ENCODE results near the gene HMGXB4. TPM values are rescaled to one million over a fixed set of nuclear protein-coding genes. Genes with fewer than 3 reads are reported as not detected.

The HMGXB4 gene
- total and polyA plus RNA-seq, 12 donors, result 5.4 to 26.1 (median 19.8) TPM

DNA sequence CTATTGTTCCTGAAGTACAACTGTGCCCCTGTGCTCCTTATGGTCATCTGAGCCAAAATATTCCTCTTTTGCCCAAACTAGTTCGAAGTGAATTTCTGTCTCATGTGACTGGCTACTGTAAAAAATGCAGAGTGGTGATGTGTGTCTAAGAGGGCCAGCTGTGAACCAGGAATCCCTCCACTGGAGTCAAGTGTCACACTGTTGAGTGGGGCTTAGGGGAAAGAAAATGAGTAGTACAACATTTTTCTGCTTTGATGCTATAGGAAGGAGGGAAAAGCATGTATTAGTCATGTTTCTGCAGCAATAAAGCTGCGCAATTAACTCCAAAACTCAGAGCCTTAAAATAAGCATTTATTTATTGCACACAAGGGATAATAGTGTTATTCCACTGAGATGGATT lies 39.8 kb upstream of the HMGXB4 start:
- no peak overlapping the region for H3K27ac ChIP-seq
- 80 to 91% (median 83%) methylated on average over 2 of the region's 2 CpGs for WGBS, 4 donors
- no peaks in the 10 kb centered on the region for H3K27me3 ChIP-seq
- H3K9me3 ChIP-seq (replicated peaks in 1 of 3), result no peaks in the 10 kb centered on the region
- no peaks in the 10 kb centered on the region for H3K4me1 ChIP-seq (replicated peaks in 1 of 2)
- intact Hi-C loops (cut with DNase I), result no loop called here
- H3K4me3 ChIP-seq, result no peak overlapping the region
- no peaks in the 10 kb centered on the region for H3K36me3 ChIP-seq (replicated peaks in 1 of 2)
- no peak for DNase-seq
- TF ChIP-seq POLR2A (IDR thresholded peaks at IDR 0.05), result no peak
- TF ChIP-seq, protein P1, sequence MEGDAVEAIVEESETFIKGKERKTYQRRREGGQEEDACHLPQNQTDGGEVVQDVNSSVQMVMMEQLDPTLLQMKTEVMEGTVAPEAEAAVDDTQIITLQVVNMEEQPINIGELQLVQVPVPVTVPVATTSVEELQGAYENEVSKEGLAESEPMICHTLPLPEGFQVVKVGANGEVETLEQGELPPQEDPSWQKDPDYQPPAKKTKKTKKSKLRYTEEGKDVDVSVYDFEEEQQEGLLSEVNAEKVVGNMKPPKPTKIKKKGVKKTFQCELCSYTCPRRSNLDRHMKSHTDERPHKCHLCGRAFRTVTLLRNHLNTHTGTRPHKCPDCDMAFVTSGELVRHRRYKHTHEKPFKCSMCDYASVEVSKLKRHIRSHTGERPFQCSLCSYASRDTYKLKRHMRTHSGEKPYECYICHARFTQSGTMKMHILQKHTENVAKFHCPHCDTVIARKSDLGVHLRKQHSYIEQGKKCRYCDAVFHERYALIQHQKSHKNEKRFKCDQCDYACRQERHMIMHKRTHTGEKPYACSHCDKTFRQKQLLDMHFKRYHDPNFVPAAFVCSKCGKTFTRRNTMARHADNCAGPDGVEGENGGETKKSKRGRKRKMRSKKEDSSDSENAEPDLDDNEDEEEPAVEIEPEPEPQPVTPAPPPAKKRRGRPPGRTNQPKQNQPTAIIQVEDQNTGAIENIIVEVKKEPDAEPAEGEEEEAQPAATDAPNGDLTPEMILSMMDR (IDR thresholded peaks at IDR 0.05), result no peak

DNA sequence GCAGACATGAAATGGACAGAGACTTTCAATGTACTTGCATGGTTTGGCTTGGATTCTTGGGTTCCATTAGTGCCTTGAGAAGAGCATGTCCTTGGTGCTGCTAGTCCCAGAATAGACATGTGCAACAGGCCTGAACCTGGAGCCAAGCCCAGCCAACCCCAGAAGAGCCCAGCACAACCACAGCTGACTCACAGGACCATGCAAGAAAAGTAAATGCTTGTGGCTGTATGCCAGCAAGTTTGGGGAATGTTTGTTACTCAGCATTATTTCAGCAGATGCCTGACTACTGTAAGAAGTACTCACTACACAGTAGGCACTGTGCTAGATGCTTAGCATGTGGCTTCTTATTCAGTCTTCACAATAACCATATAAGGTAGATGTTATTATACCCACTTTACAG lies 39.2 kb upstream of the HMGXB4 start:
- H3K4me3 ChIP-seq, result no peak overlapping the region
- H3K27ac ChIP-seq, result no peak overlapping the region
- H3K27me3 ChIP-seq, result no peaks in the 10 kb centered on the region
- intact Hi-C loops (cut with DNase I), result no loop called here
- TF ChIP-seq, protein P1 (IDR thresholded peaks at IDR 0.05), result no peak
- no peak for TF ChIP-seq POLR2A (IDR thresholded peaks at IDR 0.05)
- DNase-seq, result no peak
- no peaks in the 10 kb centered on the region for H3K9me3 ChIP-seq (replicated peaks in 1 of 3)
- H3K36me3 ChIP-seq (replicated peaks in 1 of 2), result no peaks in the 10 kb centered on the region
- H3K4me1 ChIP-seq (replicated peaks in 1 of 2), result no peaks in the 10 kb centered on the region

DNA sequence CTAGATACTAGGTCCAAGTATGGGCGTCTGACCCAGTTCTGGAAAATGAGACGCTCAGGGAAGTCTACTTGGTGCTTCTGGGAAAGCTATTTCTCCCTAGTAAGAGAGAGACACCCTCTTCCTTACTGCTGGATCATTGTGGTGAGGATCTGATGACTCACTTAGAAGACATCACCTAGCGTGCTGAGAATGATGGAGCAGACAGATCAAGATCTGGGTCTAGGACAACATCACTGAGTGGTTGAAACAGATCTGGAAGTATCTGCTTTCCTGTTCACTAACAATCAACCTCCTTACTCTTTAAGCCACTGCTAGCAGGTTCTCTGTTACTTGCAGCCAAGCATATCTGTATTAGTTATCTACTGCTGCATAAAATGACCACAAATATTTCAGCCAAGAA lies 38.3 kb upstream of the HMGXB4 start:
- TF ChIP-seq POLR2A (IDR thresholded peaks at IDR 0.05), result no peak
- TF ChIP-seq, protein P1 (IDR thresholded peaks at IDR 0.05), result no peak

GRCh38 chr22:35220221-35220620 lies 37.1 kb upstream of the HMGXB4 start:
- intact Hi-C loops (cut with DNase I), result no loop called here
- TF ChIP-seq POLR2A (IDR thresholded peaks at IDR 0.05), result no peak
- no peaks in the 10 kb centered on the region for H3K4me1 ChIP-seq (replicated peaks in 1 of 2)
- DNase-seq, result no peak
- no peaks in the 10 kb centered on the region for H3K9me3 ChIP-seq (replicated peaks in 1 of 3)
- no peaks in the 10 kb centered on the region for H3K36me3 ChIP-seq (replicated peaks in 1 of 2)
- 50 to 66% (median 63%) methylated on average over 2 of the region's 2 CpGs for WGBS, 4 donors
- H3K27me3 ChIP-seq, result peaks cover 5% of the 10 kb centered on the region
- H3K4me3 ChIP-seq, result no peak overlapping the region
- H3K27ac ChIP-seq, result no peak overlapping the region

More for the DNA sequence above, 38.3 kb upstream of the HMGXB4 start:
- H3K9me3 ChIP-seq (replicated peaks in 1 of 3), result no peaks in the 10 kb centered on the region
- H3K36me3 ChIP-seq (replicated peaks in 1 of 2), result no peaks in the 10 kb centered on the region
- WGBS, 4 donors, result 52 to 66% (median 60%) methylated on average over 3 of the region's 3 CpGs
- H3K27me3 ChIP-seq, result no peaks in the 10 kb centered on the region
- H3K27ac ChIP-seq, result no peak overlapping the region
- DNase-seq, result no peak
- no peaks in the 10 kb centered on the region for H3K4me1 ChIP-seq (replicated peaks in 1 of 2)
- no peak overlapping the region for H3K4me3 ChIP-seq
- intact Hi-C loops (cut with DNase I), result no loop called here

DNA sequence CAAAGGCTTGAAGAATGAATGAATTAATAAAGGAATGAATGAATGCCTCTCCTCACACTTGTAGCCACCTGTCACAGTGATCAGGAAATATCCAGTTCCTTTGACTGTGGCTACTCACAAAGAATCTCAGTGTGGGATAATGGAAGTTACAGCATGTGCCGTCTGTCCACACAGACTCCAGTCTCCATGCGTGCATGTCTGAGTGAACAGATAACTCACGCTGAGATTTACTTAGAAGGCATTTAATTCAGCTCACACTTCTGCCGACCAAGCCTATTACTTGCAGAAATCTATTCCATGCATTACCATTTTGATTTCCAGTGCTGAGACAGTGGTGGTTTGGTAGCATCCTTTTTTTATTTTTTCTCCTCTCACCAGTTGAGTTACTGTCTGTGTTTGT lies 32.3 kb upstream of the HMGXB4 start:
- H3K27ac ChIP-seq, result no peak overlapping the region
- TF ChIP-seq, protein P1 (IDR thresholded peaks at IDR 0.05), result no peak
- TF ChIP-seq POLR2A (IDR thresholded peaks at IDR 0.05), result no peak
- H3K4me1 ChIP-seq (replicated peaks in 1 of 2), result no peaks in the 10 kb centered on the region
- intact Hi-C loops (cut with DNase I), result no loop called here
- DNase-seq, result no peak
- peaks cover 11% of the 10 kb centered on the region for H3K27me3 ChIP-seq
- no peak overlapping the region for H3K4me3 ChIP-seq
- H3K9me3 ChIP-seq (replicated peaks in 1 of 3), result no peaks in the 10 kb centered on the region
- no peaks in the 10 kb centered on the region for H3K36me3 ChIP-seq (replicated peaks in 1 of 2)
- 61 to 71% (median 66%) methylated on average over 4 of the region's 4 CpGs for WGBS, 4 donors
